ENCODE results near the gene APP.

The APP gene

DNA sequence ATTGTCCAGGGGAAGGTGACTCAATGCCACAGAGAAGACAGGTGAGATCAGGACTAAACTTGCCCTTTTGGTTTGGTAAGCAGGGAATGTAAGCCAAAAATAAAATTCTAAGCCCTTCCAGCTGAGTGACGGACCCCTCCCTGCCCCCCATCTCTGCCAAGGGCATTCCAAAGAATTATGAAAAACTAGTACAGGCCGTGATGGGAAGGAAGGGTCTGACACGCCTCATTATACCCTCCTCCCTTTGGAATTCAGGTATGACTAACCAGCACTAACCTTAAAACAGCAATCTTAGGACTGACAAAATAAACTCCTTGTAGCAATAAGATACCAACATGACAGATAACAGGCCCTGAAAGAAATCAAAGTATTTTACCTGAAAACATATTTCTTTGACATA, 336.2 kb downstream of the APP start:
- no peak for DNase-seq (ENCODE audit: low read depth in 1 of 2, low spot score in 1 of 2)
- Histone ChIP-seq H3K4me3 (replicated peaks; ENCODE audit: insufficient read depth, low read length) (no peak overlapping the region), H3K27ac (replicated peaks) (no peak overlapping the region), H3K27me3 (ENCODE audit: insufficient read depth, poor library complexity, severe bottlenecking) (no peaks in the 10 kb centered on the region)
- TF ChIP-seq, protein P1, sequence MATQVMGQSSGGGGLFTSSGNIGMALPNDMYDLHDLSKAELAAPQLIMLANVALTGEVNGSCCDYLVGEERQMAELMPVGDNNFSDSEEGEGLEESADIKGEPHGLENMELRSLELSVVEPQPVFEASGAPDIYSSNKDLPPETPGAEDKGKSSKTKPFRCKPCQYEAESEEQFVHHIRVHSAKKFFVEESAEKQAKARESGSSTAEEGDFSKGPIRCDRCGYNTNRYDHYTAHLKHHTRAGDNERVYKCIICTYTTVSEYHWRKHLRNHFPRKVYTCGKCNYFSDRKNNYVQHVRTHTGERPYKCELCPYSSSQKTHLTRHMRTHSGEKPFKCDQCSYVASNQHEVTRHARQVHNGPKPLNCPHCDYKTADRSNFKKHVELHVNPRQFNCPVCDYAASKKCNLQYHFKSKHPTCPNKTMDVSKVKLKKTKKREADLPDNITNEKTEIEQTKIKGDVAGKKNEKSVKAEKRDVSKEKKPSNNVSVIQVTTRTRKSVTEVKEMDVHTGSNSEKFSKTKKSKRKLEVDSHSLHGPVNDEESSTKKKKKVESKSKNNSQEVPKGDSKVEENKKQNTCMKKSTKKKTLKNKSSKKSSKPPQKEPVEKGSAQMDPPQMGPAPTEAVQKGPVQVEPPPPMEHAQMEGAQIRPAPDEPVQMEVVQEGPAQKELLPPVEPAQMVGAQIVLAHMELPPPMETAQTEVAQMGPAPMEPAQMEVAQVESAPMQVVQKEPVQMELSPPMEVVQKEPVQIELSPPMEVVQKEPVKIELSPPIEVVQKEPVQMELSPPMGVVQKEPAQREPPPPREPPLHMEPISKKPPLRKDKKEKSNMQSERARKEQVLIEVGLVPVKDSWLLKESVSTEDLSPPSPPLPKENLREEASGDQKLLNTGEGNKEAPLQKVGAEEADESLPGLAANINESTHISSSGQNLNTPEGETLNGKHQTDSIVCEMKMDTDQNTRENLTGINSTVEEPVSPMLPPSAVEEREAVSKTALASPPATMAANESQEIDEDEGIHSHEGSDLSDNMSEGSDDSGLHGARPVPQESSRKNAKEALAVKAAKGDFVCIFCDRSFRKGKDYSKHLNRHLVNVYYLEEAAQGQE (IDR thresholded peaks at IDR 0.05; ENCODE audit: insufficient replicate concordance, low read depth) = no peak
- TF ChIP-seq, protein P2, sequence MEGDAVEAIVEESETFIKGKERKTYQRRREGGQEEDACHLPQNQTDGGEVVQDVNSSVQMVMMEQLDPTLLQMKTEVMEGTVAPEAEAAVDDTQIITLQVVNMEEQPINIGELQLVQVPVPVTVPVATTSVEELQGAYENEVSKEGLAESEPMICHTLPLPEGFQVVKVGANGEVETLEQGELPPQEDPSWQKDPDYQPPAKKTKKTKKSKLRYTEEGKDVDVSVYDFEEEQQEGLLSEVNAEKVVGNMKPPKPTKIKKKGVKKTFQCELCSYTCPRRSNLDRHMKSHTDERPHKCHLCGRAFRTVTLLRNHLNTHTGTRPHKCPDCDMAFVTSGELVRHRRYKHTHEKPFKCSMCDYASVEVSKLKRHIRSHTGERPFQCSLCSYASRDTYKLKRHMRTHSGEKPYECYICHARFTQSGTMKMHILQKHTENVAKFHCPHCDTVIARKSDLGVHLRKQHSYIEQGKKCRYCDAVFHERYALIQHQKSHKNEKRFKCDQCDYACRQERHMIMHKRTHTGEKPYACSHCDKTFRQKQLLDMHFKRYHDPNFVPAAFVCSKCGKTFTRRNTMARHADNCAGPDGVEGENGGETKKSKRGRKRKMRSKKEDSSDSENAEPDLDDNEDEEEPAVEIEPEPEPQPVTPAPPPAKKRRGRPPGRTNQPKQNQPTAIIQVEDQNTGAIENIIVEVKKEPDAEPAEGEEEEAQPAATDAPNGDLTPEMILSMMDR (IDR thresholded peaks at IDR 0.05; ENCODE audit: insufficient read depth, low read length) = no peak
- TF ChIP-seq POLR2AphosphoS5 (IDR thresholded peaks at IDR 0.05; ENCODE audit: low read depth) (no peak), GABPA (IDR thresholded peaks at IDR 0.05; ENCODE audit: low read depth) (no peak), SPI1 (IDR thresholded peaks at IDR 0.05; ENCODE audit: borderline replicate concordance, low read depth) (no peak)

DNA sequence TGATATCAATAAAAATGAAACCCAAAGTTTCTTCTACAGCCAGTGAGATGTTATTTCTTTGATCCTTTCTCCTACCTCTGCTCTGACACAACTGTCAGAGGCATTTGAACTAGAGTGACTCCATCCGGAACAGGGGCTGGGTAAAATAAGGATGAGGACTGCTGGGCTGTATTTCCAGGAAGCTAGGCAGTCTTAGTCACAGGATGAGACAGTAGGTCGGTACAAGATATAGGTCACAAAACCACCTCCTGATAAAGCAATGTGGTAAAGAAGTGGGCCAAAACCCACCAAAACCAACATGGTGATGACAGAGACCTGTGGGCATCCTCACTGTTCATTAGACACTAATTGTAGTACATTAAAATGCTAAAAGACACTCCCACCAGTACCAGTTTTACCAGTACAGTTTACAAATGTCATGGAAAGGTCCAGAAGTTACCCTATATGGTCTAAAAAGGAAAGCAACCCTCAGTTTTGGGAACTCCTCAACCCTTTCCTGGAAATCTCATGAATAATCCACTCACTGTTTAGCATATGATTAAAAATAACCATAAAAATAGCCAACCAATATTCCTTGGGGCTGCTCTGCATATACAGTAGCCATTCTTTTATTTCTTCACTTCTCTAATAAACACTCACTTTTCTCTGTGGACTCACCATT, 339.1 kb downstream of the APP start:
- Histone ChIP-seq H3K4me3 (replicated peaks; ENCODE audit: insufficient read depth, low read length) (no peak overlapping the region), H3K27ac (replicated peaks) (no peak overlapping the region), H3K27me3 (ENCODE audit: insufficient read depth, poor library complexity, severe bottlenecking) (no peaks in the 10 kb centered on the region)
- TF ChIP-seq, protein P2 (IDR thresholded peaks at IDR 0.05; ENCODE audit: insufficient read depth, low read length) = no peak
- TF ChIP-seq, protein P1 (IDR thresholded peaks at IDR 0.05; ENCODE audit: insufficient replicate concordance, low read depth) = no peak
- TF ChIP-seq GABPA (IDR thresholded peaks at IDR 0.05; ENCODE audit: low read depth) (no peak), SPI1 (IDR thresholded peaks at IDR 0.05; ENCODE audit: borderline replicate concordance, low read depth) (no peak), POLR2AphosphoS5 (IDR thresholded peaks at IDR 0.05; ENCODE audit: low read depth) (no peak)
- no peak for DNase-seq (ENCODE audit: low read depth in 1 of 2, low spot score in 1 of 2)
